Mucosa of rectum (tissue), 2 donors: ENCODE results near the gene COL12A1.
A peak's percentile ranks its signal among the peaks of the same experiment; 100 is the strongest.
"Not testable (repeated sequence)": the region's sequence is repeated elsewhere in the genome, so short reads cannot be mapped to it uniquely, and the experiment has no call there.

ENCODE experiments used
- H3K27ac ChIP-seq, 2 donors: one replicate each; pipeline ENCODE4 v1.7.0; 2013; ENCODE audit warnings: inconsistent platforms in 2 of 2, low read depth in 2 of 2, low read length in 2 of 2
- H3K27me3 ChIP-seq, 2 donors: one replicate each; pipeline ENCODE4 v1.7.0; 2013; ENCODE audit warnings: low read length in 2 of 2; ENCODE audit not compliant: control insufficient read depth in 2 of 2, insufficient read depth in 2 of 2
- H3K36me3 ChIP-seq, 2 donors: one replicate each; pipeline ENCODE4 v1.7.0; 2013; ENCODE audit warnings: low read length in 2 of 2; ENCODE audit not compliant: control insufficient read depth in 2 of 2, insufficient read depth in 2 of 2
- H3K4me1 ChIP-seq, 2 donors: one replicate each; pipeline ENCODE4 v1.7.0; 2013; ENCODE audit warnings: low read length in 2 of 2, mild to moderate bottlenecking in 1 of 2; ENCODE audit not compliant: control insufficient read depth in 2 of 2, insufficient read depth in 2 of 2
- H3K4me3 ChIP-seq, 2 donors: one replicate each; pipeline ENCODE4 v1.7.0; 2013; ENCODE audit warnings: low read length in 2 of 2
- H3K9ac ChIP-seq, 2 donors: one replicate each; pipeline ENCODE4 v1.7.0; 2013; ENCODE audit warnings: low read length in 2 of 2, low read depth in 1 of 2, mild to moderate bottlenecking in 1 of 2
- H3K9me3 ChIP-seq, 2 donors: one replicate each; pipeline ENCODE4 v1.7.0; 2013; ENCODE audit warnings: low read length in 2 of 2; ENCODE audit not compliant: control insufficient read depth in 2 of 2
- donor health status: healthy.
- donor health status: Normal muscosa, but diverticular disease.

COL12A1 gene

GRCh38 chr6:75204217-75204958, 1.5 kb downstream of the COL12A1 start:
- peaks cover 9 to 12% of the 10 kb centered on the region in 2 donors for H3K4me1 ChIP-seq
- H3K9me3 ChIP-seq, result no peaks in the 10 kb centered on the region
- peak overlapping the region; percentile 54 to 76 for H3K4me3 ChIP-seq
- peak overlapping the region; percentile 30 to 47 for H3K9ac ChIP-seq
- H3K27ac ChIP-seq, result peak overlapping the region; percentile 65 to 77
- no peaks in the 10 kb centered on the region for H3K36me3 ChIP-seq
- peaks cover 54 to 61% of the 10 kb centered on the region in 2 donors for H3K27me3 ChIP-seq

GRCh38 chr6:75203721-75204120, 2.1 kb downstream of the COL12A1 start:
- Histone ChIP-seq H3K4me3 (peak overlapping the region in 1 of 2 donors; percentile 76), H3K9me3 (no peaks in the 10 kb centered on the region), H3K36me3 (no peaks in the 10 kb centered on the region), H3K9ac (no peak overlapping the region), H3K4me1 (peaks cover 8 to 10% of the 10 kb centered on the region in 2 donors), H3K27ac (peak overlapping the region in 1 of 2 donors; percentile 35), H3K27me3 (peaks cover 52 to 60% of the 10 kb centered on the region in 2 donors)

GRCh38 chr6:75202676-75203131, 3.1 kb downstream of the COL12A1 start:
- Histone ChIP-seq H3K4me1 (peaks cover 6 to 7% of the 10 kb centered on the region in 2 donors), H3K36me3 (no peaks in the 10 kb centered on the region), H3K27ac (peak overlapping the region in 1 of 2 donors; percentile 12), H3K9me3 (no peaks in the 10 kb centered on the region), H3K27me3 (peaks cover 44 to 50% of the 10 kb centered on the region in 2 donors), H3K4me3 (peak overlapping the region in 1 of 2 donors; percentile 5), H3K9ac (no peak overlapping the region)

GRCh38 chr6:75201901-75202672, 3.8 kb downstream of the COL12A1 start:
- Histone ChIP-seq H3K27me3 (peaks cover 38 to 44% of the 10 kb centered on the region in 2 donors), H3K4me1 (peaks cover 5 to 6% of the 10 kb centered on the region in 2 donors), H3K36me3 (no peaks in the 10 kb centered on the region), H3K4me3 (peak overlapping the region in 1 of 2 donors; percentile 5), H3K9ac (no peak overlapping the region), H3K9me3 (no peaks in the 10 kb centered on the region), H3K27ac (no peak overlapping the region)

GRCh38 chr6:75201021-75201420, 4.8 kb downstream of the COL12A1 start:
- Histone ChIP-seq H3K9ac (no peak overlapping the region), H3K36me3 (no peaks in the 10 kb centered on the region), H3K9me3 (no peaks in the 10 kb centered on the region), H3K27me3 (peaks cover 28 to 34% of the 10 kb centered on the region in 2 donors), H3K27ac (no peak overlapping the region), H3K4me1 (peaks cover 0 to 3% of the 10 kb centered on the region in 2 donors), H3K4me3 (no peak overlapping the region)

GRCh38 chr6:75199889-75200288, 6.0 kb downstream of the COL12A1 start:
- Histone ChIP-seq H3K36me3 (no peaks in the 10 kb centered on the region), H3K4me1 (peaks cover 0 to 3% of the 10 kb centered on the region in 2 donors), H3K27ac (no peak overlapping the region), H3K27me3 (peaks cover 20 to 24% of the 10 kb centered on the region in 2 donors), H3K4me3 (no peak overlapping the region), H3K9me3 (no peaks in the 10 kb centered on the region), H3K9ac (no peak overlapping the region)

GRCh38 chr6:75196081-75196687, 9.7 kb downstream of the COL12A1 start:
- H3K27me3 ChIP-seq, result peaks cover 0 to 1% of the 10 kb centered on the region in 2 donors
- H3K27ac ChIP-seq, result no peak overlapping the region
- no peaks in the 10 kb centered on the region for H3K4me1 ChIP-seq
- no peaks in the 10 kb centered on the region for H3K36me3 ChIP-seq
- H3K4me3 ChIP-seq, result no peak overlapping the region
- no peak overlapping the region for H3K9ac ChIP-seq
- H3K9me3 ChIP-seq, result no peaks in the 10 kb centered on the region

- H3K9ac ChIP-seq, result no peak overlapping the region
- no peak overlapping the region for H3K27ac ChIP-seq
- no peaks in the 10 kb centered on the region for H3K4me1 ChIP-seq
- no peaks in the 10 kb centered on the region for H3K36me3 ChIP-seq
- H3K27me3 ChIP-seq, result no peaks in the 10 kb centered on the region
- no peaks in the 10 kb centered on the region for H3K9me3 ChIP-seq
- H3K4me3 ChIP-seq, result no peak overlapping the region
Measured at GRCh38 chr6:75188221-75188925, 17.5 kb downstream of the COL12A1 start.

- not testable (repeated sequence) for H3K27ac ChIP-seq, H3K9me3 ChIP-seq, H3K4me3 ChIP-seq, H3K27me3 ChIP-seq, H3K4me1 ChIP-seq, H3K9ac ChIP-seq, H3K36me3 ChIP-seq
Measured at GRCh38 chr6:75186581-75186980, 19.3 kb downstream of the COL12A1 start.
